Stimulated activated CD4-positive, alpha-beta T cell treated with anti-CD3 and anti-CD28 coated beads, Interleukin-1b, Interleukin-23, amount 100 ng/mL, for 1 hour (primary cell): ENCODE data around the gene CUEDC1.

Experiments used
- DNase-seq, 2 donors: peaks; one replicate each; pipeline ENCODE4 v3.0.0-alpha.2; 2020; ENCODE audit warnings: low read depth in 2 of 2

CUEDC1 gene

GRCh38 chr17:57875290-57876022 lies 79.8 kb downstream of the CUEDC1 start:
- DNase-seq = no peak

GRCh38 chr17:57874434-57875289 lies 80.5 kb downstream of the CUEDC1 start:
- no peak for DNase-seq

- no peak for DNase-seq
These were observed 81.2 kb downstream of the CUEDC1 start for GRCh38 chr17:57874058-57874419.

- no peak for DNase-seq
These were observed 81.8 kb downstream of the CUEDC1 start for GRCh38 chr17:57873261-57874057.

- no peak for DNase-seq
These were observed 82.7 kb downstream of the CUEDC1 start for GRCh38 chr17:57872536-57872935.

GRCh38 chr17:57871863-57872262 lies 83.3 kb downstream of the CUEDC1 start:
- no peak for DNase-seq

- no peak for DNase-seq
These were observed 84.1 kb downstream of the CUEDC1 start for GRCh38 chr17:57871155-57871554.

- DNase-seq = no peak
These were observed 85.0 kb downstream of the CUEDC1 start for GRCh38 chr17:57870283-57870635.

GRCh38 chr17:57869617-57870282 lies 85.5 kb downstream of the CUEDC1 start:
- DNase-seq = no peak

- no peak for DNase-seq
These were observed 86.1 kb downstream of the CUEDC1 start for GRCh38 chr17:57868910-57869616.

GRCh38 chr17:57868007-57868909 lies 87.0 kb downstream of the CUEDC1 start:
- no peak for DNase-seq

GRCh38 chr17:57867126-57867525 lies 88.1 kb downstream of the CUEDC1 start:
- no peak for DNase-seq

GRCh38 chr17:57866723-57867122 lies 88.5 kb downstream of the CUEDC1 start:
- DNase-seq = no peak

GRCh38 chr17:57866319-57866718 lies 88.9 kb downstream of the CUEDC1 start:
- no peak for DNase-seq

GRCh38 chr17:57864273-57864672 lies 90.9 kb downstream of the CUEDC1 start:
- DNase-seq = no peak

- no peak for DNase-seq
These were observed 92.2 kb downstream of the CUEDC1 start for GRCh38 chr17:57862694-57863667.

- DNase-seq = no peak
These were observed 93.2 kb downstream of the CUEDC1 start for GRCh38 chr17:57861790-57862693.
